NCI-H526 treated with DMSO at 0.1 percent for 48 hours (cell line): ENCODE measurements around the gene OR8K3.

Experiments
- DNase-seq: peaks from one replicate; lab custom pipeline; 2025; lab: John Stamatoyannopoulos, UW

The OR8K3 gene

DNA sequence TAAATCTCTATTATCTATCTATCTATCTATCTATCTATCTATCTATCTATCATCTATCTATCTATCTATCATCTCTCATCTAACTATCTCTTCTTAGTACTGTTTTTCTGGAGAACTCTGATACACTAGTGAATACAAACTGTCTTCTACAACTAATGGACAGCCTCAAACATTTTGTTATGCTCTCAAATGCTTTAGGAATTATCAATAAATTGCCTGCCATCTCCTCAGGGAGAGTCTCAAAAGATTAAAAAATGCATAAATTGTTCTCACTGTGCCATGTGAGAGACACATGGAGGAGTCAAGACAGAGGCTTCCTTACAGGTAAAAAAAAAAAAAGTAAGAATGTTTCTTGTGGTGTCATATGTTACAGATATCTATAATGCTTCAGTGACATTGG, at the start of gene OR8K3:
OR8K3 (plus strand) TSS at position 301 of the 400 bp plus-strand sequence. CDS start 3,163 bp downstream, outside the sequence.
- no peak for DNase-seq

DNA sequence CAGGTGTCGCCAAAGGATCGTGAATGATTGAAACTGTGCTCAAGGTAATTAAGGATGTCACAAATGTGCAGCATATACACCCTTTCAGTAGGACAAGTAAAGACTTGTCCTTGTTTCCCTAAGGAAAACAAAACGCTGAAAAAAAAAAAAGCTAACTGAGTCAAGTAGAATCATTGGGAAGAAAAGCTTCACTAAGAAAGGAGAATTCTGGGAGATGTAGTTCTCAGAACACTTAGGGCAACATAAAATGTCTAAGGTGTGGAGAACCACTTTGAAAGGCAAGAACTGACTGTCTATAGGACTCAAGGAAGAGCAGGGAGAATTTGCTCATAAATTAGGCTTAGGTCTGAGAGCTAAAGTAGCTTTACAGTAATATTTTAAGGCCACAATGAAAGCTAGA, 43.9 kb upstream of the OR8K3 start:
- no peak for DNase-seq

DNA sequence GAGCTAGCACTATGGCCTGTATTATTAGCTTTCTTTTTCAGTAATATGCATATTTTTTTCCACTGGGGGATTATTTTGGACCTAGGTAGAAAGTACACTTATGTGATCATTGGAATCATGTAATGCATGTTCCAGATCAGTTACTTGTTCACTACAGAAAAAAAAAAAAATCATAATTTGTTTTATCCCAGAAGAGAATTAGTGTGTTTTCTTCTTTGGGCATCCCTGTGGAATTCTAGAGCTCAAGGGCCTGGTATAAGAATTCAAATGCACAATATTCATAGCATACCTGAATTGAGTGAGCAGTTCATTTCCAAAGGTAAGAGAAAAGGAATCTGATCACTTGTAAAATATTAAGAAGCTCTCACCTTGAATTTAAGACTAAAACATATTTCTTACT, 41.1 kb upstream of the OR8K3 start, which contains the start of gene OR5T1:
OR5T1 (plus strand) TSS at position 301 of the 400 bp plus-strand sequence. CDS start 1,485 bp downstream, outside the sequence.
- no peak for DNase-seq

DNA sequence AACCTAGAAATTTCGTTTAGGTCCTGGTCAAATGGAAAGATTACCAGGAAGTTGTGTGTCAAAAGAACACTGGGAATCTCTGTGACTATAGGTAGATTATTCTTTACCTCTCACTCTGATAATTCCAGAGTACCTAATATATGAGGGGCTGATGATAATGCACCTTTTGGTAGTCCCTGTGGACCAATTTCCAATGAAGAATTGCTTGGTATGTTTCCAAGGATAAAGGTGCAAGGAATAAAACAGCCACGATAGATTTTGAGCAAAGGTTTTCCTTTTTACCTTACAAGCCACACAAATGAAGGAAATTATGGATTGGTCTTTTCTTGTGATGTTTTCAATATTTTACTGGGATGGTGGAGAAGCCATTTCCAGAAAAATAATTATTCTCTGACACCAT, 22.8 kb upstream of the OR8K3 start, which contains the start of gene OR8H1:
OR8H1 (minus strand) TSS at position 101 of the 400 bp plus-strand sequence. CDS start 1,192 bp downstream, outside the sequence.
- no peak for DNase-seq

DNA sequence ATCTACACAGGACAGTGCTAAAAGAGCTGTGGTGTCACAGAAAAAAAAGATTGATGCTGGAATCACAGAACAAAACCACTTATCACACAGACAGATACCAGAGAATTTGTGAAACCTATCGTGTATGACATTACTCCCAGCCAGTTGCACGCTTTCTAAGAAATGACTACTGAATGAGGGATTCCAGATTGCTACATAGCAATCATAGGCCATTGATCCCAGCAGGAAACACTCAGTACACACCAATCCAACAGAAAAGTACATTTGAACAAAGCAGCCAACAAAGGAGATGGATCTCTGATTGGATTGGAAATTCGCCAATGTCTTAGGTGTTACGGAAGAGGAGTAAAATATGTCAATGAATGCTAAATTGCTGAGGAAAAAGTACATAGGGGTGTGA, 18.0 kb upstream of the OR8K3 start:
- no peak for DNase-seq

DNA sequence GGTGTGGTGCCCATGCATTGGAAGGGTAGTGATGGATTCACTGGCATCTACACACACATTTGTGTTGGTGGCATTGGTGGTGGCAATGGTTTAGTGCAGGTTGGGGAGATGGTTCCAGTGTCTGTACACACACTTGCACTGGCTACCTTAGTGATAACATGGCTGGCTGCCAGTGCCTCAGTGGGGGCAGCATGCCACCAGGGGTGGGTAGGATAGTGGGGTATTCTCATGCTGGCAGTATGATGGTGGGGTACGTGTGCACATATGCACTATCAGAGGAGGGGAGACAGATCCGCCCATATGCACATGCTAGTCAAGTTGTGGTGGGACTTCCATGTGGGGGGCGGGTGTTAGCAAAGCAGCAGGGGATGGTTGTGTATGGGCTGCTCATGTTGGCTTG, 7.1 kb upstream of the OR8K3 start:
- DNase-seq = no peak

DNA sequence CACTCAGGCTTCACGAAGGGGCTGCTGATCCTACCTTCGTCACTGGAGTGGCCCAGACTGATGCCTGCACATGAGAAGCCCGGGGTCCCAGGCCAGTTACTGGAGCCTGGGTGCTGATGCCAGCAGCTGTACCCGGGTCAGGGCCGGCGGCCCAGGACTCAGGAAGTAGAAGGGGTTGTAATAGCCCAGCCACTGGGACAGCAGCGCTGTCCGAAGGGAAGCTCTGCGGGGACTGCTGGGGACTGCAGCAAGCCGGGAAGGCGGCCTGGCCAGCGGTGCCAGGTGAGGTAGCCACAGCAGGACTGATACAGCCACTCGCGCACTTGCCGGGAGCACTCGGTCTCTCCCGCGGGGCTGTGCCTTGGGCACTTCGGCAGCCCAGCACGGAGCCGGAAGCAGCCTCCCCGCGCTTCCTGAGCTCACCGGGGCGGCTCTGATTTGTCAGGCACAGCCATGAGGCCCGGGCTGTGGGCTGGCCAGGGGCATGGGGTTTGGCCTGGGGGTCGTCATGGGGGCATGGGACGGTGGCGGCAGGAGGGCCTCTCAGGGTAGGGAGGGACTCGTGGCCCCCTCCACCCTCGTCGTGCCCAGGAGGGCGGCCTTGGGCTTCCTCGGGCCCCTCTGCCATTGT, 17.0 kb downstream of the OR8K3 start:
- no peak for DNase-seq

DNA sequence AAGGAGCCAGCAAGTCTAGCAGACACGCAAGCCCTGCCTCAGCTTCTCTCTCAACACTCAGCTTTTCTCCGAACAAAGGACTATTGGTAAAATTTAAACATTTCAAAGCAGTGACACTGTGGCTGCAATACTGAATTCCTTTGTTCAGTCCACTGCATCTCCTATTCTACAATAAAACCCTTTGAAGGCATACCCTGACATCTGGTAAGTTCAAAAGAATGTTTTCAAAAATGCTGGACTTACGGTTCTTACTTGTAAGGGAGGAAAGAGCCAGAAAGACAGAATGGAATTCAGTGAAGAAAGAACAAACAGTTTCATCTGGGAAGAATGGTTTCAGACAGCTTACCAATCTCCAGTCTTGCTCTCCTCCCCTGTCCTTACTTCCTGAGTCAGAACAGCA, 18.2 kb downstream of the OR8K3 start:
- DNase-seq = no peak

DNA sequence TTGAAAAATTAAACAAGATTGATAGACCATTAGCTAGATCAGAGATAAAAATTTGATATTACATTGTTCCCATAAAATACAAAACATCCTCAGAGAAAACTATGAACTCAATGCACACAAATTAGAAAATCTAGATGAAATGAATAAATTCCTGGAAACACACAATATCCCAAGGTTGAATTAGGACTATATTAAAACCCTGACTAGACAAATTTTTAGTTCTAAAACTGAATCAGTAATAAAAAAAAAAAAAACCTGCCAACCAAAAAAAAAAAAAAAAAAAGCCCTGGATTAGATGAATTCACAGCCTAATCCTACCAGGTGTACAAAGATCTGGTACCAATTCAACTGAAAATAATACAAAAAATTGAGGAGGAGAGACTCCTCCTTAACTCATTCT, 25.3 kb downstream of the OR8K3 start:
- no peak for DNase-seq

DNA sequence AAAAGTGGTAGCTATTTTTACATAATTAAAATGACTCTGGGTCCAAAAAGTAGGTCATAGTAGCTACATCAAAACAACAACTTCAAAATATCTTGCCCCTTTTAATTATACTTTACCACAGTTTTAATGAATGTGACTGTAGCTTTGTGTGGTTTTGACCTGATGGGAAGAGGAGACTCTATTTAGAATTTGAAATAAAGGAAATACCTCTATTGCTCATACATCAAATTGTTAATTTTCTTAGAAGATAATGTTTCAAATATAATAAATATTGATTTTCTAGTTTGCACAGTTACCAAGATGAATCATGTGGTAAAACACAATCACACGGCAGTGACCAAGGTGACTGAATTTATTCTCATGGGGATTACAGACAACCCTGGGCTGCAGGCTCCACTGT, 30.8 kb downstream of the OR8K3 start, which contains the start of gene OR8K1:
OR8K1 (plus strand) TSS at position 301 of the 400 bp plus-strand sequence; CDS start at position 301, 0 bp downstream.
- DNase-seq = no peak

DNA sequence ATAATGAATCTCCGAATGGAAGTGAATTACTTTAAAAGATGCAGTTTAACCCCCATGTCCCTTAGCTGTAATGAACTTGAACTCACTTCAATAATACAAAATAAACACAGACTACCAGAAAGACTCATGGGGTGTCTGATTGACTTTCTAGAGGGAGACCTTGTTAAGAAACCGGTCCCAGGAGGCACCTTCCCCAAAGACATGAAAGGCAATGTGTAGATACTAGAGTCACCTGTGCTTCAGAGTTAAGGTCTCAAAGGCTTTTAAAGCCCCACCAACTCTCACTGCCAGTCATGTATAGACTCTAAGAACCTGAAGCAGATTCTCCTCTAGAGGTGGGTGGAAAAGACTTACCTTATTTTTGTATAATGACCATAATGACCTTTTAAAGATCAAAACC, 39.0 kb downstream of the OR8K3 start, which contains the start of gene OR8J1:
OR8J1 (plus strand) TSS at position 301 of the 400 bp plus-strand sequence. CDS start 5,956 bp downstream, outside the sequence.
- DNase-seq = no peak
